ENCODE results near the gene BMP4.
"Not testable (repeated sequence)": the region's sequence is repeated elsewhere in the genome, so short reads cannot be mapped to it uniquely, and the experiment has no call there.

BMP4 gene

GRCh38 chr14:53956427-53957201, at the start of gene BMP4:
BMP4 (minus strand) TSS chr14:53956825; CDS start chr14:53952222, 4,603 bp downstream.
- DNase-seq, result no peak

GRCh38 chr14:54003064-54003463, 46.4 kb upstream of the BMP4 start:
- DNase-seq, result peak; percentile 5

GRCh38 chr14:54002653-54003052, 46.0 kb upstream of the BMP4 start:
- DNase-seq, result no peak

- DNase-seq, result no peak
These were observed 44.7 kb upstream of the BMP4 start for GRCh38 chr14:54001189-54001878.

GRCh38 chr14:54000341-54000811, 43.8 kb upstream of the BMP4 start:
- no peak for DNase-seq

GRCh38 chr14:53999061-53999488, 42.5 kb upstream of the BMP4 start:
- no peak for DNase-seq

GRCh38 chr14:53996041-53996440, 39.4 kb upstream of the BMP4 start:
- no peak for DNase-seq

- DNase-seq, result no peak
These were observed 37.4 kb upstream of the BMP4 start for GRCh38 chr14:53993920-53994607.

- no peak for DNase-seq
These were observed 34.4 kb upstream of the BMP4 start for GRCh38 chr14:53990978-53991377.

- not testable (repeated sequence) for DNase-seq
These were observed 30.1 kb upstream of the BMP4 start for GRCh38 chr14:53986718-53987117.

GRCh38 chr14:53984958-53985357, 28.3 kb upstream of the BMP4 start:
- DNase-seq, result not testable (repeated sequence)

- DNase-seq, result no peak
These were observed 26.5 kb upstream of the BMP4 start for GRCh38 chr14:53983112-53983511.

- no peak for DNase-seq
These were observed 25.9 kb upstream of the BMP4 start for GRCh38 chr14:53982546-53982945.

- DNase-seq, result no peak
These were observed 23.4 kb upstream of the BMP4 start for GRCh38 chr14:53979747-53980642.

GRCh38 chr14:53979113-53979681, 22.6 kb upstream of the BMP4 start:
- DNase-seq, result no peak

GRCh38 chr14:53978194-53978593, 21.6 kb upstream of the BMP4 start:
- DNase-seq, result no peak

GRCh38 chr14:53975444-53975843, 18.8 kb upstream of the BMP4 start:
- no peak for DNase-seq

GRCh38 chr14:53971521-53971920, 14.9 kb upstream of the BMP4 start:
- DNase-seq, result no peak

GRCh38 chr14:53969326-53969725, 12.7 kb upstream of the BMP4 start:
- DNase-seq, result no peak

GRCh38 chr14:53968726-53969125, 12.1 kb upstream of the BMP4 start:
- no peak for DNase-seq

GRCh38 chr14:53967606-53968005, 11.0 kb upstream of the BMP4 start:
- no peak for DNase-seq

- DNase-seq, result no peak
These were observed 7.6 kb upstream of the BMP4 start for GRCh38 chr14:53964249-53964648.
